HG03064 (cell line): Measurements from ENCODE around the gene SETD5.

Source experiments
- ATAC-seq: cut with Tn5 transposase; IDR thresholded peaks from one replicate; pipeline ENCODE4 v1.9.1; 2021; ENCODE audit warnings: low read depth; ENCODE audit not compliant: unreplicated experiment

Gene SETD5

DNA sequence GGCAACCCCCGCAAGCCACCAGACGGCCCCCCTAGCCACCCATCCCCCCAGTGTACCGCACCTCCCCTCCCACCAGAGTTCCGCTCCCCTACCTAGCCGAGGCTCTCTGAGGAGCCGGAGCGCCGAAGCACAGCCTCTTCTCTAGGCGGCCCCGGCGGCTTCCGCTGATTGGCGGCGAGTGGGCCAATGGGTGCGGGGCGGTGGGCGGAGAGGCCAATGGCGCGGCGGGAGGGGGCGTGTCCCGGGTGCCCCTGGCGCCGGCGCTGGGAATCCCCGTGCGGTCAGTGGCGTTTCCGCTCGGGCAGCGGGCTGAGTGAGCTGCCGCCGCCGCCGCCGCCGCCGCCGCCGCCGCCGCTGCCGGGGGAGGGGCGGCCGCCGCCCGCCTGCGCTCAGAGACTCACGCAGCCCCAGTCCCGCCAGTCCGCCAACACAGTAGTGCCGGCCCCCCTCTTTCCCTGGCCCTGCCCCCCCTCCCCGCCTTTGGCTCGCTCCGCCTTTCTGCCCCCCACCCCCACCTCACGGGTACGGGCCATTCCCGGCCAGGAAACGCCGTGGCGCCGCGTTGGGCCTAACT lies at the start of gene SETD5:
Gene SETD5, plus strand, starts transcription at position 284 of the 574 bp plus-strand sequence. CDS start 31,324 bp downstream, outside the sequence.
- peak; percentile 52 for ATAC-seq

DNA sequence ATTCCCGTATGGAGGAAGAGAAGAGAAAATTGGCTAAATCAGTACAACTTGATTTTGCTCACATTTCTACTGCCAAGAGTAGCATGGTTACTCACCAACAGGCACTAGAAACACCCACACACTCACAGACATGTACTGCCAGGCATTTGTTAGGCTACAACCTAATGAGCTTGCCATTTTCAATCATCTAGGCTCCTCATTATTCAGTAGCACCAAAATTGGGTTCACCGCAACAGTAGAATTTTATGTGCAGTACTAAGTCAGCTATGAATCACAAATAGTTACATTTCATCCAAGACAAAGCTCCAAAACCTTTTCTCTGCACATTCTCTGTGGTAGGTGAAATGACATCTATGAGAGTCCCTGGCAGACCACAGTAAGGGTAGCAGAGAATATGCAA lies 49.5 kb upstream of the SETD5 start:
- ATAC-seq = no peak

DNA sequence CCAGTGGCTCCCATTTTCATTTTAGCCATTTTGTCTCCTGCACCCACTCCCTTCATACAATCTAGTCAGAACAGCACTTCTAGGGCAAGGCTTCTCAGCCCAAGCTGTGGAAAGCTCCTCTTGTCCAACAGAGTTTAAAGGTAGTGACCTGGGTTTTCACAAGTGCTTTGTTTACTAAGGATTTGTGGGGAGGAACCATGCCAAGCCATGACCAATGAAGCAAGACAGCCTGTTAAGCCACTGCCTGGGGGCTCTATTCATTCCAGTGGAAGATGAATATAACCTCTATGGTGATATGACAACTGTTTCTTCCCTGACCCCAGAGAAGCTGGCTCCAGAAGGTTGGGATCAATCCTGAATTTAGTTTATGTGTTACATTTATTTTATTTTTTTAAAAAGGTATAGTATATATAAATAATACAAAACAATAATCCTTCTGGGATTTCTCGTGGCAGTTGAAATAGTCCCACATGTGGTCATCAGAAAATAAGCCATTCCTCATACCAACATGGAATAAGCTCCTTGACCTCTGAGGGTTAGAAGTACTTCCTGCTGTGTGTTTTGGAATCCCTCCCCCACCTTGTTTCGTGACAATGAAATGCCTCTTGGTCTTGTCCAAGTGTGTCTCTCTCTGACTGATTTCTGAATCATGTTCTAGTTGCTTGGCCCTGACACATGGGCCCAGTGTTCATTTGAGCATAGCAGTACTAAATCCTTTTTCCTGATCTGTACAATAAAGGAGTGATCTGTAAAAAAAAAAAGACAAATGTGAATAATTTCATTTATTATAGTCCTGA lies 47.9 kb upstream of the SETD5 start:
- ATAC-seq = no peak

DNA sequence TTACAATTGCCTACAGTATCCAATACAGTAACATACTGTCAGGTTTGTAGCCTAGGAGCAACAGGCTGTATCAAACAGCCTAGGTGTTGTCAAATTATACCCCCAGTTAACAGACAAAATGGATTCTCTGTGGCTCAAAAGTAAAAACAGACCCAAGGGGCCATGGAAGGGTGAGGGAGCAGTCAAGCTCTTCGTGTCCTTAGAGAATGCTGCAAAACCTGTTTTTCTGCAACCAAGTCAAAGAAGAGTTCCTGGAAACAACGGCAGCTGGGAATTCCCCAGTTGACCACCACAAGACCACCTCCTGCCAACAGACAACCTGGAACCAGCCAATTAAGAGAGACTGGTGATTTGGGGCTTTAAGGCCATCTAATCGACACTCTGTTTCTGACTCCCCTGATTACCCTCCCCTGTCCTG lies 45.7 kb upstream of the SETD5 start:
- ATAC-seq = no peak

DNA sequence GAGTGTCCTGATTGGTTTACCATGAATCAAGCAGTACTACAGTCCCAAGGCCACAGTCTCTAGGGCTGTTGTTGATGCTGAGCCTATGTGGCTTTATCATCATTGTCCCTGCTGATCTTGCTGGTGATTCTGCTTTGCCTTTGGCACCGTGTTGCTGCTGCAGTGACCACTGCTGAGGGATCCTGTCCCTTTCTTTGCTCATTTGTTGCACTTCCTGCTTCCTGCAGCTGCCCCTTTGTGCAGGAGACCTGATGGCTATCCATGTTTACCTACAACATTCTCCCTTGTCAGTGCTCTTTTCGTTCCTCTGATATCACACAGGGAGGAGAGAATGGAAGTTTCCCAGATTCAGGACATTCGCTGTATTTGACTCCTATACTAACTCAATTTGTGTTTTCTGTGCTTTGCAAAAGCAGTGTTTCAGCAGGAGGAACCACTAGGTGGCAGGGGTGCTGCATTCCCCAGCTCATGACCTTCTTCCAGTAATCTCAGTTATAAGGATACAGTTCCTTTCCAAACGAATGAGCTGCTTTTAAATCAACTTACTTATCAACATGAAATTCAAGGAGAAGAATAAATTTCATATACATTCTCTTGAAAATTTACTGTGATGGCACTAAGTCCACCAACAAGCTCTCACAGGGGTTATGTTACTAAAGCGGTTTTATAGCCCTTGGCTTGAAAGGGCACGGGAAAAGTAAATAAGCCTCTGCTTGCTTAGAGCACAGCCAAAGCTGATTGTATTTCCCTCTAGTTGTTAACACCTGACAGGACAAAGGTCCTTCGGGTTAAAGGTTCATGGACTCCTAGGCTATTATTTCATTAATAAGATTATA lies 44.3 kb upstream of the SETD5 start:
- ATAC-seq = no peak

GRCh38 chr3:9361691-9362388 lies 35.6 kb upstream of the SETD5 start:
- ATAC-seq = no peak

GRCh38 chr3:9362731-9363530 lies 34.5 kb upstream of the SETD5 start, which contains the start of gene THUMPD3:
Gene THUMPD3, plus strand, starts transcription at chr3:9363054. Its CDS starts 2,015 bp downstream, at chr3:9365069.
- peak; percentile 97 for ATAC-seq

DNA sequence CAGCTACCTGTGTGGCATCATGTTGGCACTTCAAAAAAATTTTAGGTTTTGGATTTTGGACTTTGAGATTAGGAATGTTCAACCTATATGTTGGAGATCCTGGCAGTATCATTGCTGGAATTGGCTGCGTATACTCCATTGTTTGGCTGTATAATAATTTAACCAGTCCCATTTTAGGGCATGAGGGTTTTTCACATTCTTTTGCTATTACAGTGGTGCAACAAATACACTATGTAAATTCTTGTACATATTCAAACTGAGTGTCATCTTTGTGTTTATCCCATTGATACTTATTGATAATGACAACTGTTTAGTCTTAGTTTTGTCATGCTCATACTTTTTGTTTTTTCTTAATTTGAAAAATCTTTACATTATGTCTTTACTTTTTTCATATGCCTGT lies 27.9 kb upstream of the SETD5 start:
- ATAC-seq = no peak

DNA sequence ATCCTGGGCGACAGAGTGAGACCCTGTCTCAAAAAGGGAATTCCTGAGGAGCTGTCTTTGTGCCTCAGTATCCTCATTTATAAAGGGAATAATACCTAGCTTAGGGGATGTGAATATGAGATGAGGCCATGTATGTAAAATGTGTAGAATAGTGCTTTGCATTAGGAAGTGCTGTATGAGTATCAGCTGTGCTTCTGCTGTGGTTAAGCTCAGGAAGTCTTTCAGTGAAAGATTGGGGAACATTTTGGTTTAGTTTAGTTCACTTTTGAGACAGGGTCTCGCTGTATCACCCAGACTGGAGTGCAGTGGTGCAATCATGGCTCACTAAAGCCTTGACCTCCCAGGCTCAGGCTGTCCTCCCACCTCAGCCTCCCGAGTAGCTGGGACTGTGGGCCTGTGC lies 23.9 kb upstream of the SETD5 start:
- no peak for ATAC-seq

DNA sequence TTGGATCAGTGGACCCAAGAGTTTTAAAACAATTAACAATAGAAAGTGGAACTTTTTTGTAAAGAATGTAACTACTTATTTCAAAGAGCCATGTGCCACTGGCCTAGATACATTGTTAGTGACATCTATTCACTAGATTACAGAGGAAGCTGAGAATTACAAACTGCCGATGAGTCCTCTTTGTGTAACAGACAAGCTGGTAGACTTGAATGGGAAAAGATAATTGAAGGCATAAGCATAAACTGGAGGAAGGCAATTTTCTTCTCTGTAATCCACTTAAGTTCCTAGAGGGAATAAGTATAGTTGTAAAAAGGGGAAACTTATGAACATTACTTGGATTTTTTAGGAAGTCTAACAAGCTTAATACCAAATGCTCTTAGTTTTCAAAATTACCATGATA lies 19.4 kb upstream of the SETD5 start:
- no peak for ATAC-seq

- no peak for ATAC-seq
Measured at GRCh38 chr3:9379327-9379726, 18.1 kb upstream of the SETD5 start.

GRCh38 chr3:9380014-9380413 lies 17.4 kb upstream of the SETD5 start:
- ATAC-seq = no peak

- ATAC-seq = no peak
Measured at GRCh38 chr3:9384141-9384828, 13.1 kb upstream of the SETD5 start.

DNA sequence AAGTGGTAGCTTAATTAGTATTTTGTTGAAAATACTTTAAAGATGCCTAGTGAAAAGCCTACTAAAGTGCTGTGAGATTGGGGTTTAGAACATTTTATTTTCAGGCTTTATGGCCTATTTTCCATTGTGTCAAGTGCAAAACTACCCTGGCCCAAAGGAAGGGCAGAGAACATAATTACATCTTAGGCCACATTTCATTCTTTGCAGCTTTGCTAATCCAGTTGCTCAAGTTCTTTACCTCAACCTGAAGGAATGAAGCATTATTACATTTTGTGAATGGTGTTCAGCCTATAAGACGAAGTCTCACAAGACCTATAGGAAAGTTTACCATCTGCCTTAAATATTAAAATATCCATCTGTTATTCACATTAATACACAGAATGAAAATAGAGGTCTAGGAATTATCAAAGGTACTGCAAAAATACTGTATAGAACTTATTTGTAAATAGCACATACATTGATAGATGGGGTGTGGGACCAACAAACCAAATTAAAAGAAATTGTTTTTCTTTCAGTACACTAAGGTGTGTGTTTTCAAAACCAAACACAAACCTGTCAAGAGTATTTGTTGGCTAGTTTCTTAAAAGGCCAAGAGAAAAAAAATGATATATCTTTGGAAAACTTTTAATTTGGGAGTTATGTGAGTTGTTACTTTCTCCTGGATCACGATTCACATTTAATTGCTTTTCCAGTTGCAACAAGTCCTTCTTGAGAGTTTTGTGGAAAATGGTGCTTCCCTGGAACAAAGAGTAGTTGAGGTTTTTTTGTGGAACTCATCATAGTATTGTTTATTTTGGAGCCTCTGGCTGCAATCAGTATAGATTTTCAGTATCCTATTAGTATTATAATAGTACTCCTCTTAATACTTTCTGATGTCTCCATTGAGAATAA lies 12.0 kb upstream of the SETD5 start:
- ATAC-seq = no peak

DNA sequence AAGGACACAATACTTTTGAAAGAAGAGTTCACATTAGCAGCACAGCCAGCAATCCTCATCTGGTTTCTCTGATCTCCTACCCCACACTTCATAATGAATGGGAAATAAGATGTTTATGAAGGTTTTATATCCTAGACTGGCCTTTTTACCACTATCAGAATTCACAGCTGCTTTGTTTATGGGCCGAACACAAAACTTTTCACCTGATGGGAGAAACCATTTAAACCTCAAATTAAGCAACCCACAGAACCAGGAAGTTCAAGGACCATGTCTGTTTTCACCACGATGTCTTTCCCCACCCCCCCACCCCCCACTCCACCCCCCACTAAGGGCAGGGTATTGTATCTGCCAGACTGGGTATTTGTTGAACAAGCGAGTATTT lies 11.3 kb upstream of the SETD5 start:
- no peak for ATAC-seq

DNA sequence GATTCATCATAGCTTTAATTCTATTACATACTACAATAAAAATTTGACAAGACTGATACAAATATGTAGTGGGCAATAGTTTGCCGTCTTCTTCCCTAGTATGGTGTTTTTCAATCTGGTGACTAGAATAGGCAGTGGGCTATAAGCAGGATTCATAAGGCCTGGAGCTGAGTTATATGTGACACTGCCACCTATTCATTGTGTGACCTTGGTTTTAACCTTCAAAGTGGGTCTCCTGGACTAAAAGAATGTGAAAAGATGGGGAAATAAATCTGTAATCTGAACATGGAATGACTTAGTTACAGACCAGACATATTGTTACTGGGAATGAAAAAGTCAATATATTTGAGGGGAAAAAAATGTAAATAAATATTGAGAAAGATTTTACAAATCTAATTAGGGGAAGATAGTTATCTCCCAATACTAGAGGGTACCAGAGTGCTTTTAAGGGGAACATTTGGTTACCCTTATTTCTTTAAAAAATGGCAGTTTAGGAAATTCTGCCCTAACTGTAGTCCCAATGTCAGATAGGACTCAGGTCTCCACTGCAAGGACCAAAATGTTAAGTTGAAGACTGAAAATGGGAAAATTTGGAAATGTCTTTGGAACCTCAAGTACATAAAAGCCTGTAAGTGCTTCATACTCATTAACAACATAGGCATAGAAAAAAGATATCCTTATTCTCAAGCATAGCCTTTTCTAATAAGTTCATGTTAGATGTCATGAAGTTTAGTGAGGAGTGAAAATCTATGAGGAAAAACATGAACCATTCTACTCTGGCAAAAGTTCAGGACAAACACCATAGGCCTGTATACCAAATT lies 10.7 kb upstream of the SETD5 start:
- no peak for ATAC-seq

- ATAC-seq = no peak
Measured at GRCh38 chr3:9387322-9387655, 10.1 kb upstream of the SETD5 start.

DNA sequence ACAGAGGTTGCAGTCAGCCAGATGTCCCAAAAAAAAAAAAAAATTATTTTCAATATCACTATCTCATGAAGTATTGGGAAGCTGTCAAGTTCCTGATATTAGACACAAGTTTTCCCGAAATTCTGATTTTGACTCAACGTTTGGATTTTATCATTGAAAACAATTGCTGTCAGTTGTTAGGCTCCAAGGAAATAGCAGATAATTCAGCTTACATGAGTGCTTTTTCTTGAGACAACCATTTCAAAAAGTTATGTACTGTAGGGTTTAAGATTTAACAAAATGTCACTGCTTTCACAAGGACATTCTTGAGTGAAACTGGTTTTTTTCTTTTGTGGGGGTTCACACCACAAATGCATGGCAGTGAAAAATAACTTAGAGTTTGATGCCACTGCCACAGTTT lies 9.3 kb upstream of the SETD5 start:
- no peak for ATAC-seq
